ENCODE measurements around the gene CELA3A. TPM values are rescaled to one million over a fixed set of nuclear protein-coding genes. Genes with fewer than 3 reads are reported as not detected.

CELA3A gene, protein sequence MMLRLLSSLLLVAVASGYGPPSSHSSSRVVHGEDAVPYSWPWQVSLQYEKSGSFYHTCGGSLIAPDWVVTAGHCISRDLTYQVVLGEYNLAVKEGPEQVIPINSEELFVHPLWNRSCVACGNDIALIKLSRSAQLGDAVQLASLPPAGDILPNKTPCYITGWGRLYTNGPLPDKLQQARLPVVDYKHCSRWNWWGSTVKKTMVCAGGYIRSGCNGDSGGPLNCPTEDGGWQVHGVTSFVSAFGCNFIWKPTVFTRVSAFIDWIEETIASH
- total RNA-seq: not detected in 2 replicates

DNA sequence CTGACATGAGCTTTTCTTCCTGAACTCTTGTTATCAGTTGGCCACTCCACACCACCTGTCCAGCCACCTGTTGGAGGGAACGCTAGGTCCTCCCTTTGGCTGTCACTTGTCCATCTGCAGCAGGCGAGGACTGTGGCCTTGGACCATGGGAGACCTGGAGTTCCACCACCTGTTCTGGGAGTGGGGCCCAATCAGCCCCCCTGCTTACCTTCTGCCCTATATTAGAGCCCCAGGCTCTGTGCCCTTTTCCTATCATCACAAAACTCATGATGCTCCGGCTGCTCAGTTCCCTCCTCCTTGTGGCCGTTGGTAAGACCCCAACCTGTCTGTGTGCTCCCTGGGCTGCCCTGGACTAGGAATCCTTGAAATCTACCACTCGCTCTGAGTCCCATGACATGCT is at the start of gene CELA3A:
CELA3A (plus strand) TSS at position 249 of the 400 bp plus-strand sequence; CDS start at position 267, 18 bp downstream.

DNA sequence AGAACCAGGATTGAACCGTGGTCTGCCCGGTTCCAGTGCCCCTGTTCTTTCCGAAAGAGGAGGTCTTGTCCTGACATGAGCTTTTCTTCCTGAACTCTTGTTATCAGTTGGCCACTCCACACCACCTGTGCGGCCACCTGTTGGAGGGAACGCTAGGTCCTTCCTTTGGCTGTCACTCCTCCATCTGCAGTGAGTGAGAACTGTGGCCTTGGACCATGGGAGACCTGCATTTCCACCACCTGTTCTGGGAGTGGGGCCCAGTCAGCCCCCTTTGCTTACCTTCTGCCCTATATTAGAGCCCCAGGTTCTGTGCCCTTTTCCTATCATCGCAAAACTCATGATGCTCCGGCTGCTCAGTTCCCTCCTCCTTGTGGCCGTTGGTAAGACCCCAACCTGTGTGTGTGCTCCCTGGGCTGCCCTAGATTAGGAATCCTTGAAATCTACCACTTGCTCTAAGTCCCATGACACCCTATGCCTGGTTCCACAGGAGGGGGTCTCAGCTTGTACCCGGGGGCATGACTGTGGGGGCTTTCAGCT is 24.7 kb upstream of the CELA3A start, which contains the start of gene CELA3B:
CELA3B (plus strand) TSS at position 320 of the 537 bp plus-strand sequence; CDS start at position 338, 18 bp downstream.

DNA sequence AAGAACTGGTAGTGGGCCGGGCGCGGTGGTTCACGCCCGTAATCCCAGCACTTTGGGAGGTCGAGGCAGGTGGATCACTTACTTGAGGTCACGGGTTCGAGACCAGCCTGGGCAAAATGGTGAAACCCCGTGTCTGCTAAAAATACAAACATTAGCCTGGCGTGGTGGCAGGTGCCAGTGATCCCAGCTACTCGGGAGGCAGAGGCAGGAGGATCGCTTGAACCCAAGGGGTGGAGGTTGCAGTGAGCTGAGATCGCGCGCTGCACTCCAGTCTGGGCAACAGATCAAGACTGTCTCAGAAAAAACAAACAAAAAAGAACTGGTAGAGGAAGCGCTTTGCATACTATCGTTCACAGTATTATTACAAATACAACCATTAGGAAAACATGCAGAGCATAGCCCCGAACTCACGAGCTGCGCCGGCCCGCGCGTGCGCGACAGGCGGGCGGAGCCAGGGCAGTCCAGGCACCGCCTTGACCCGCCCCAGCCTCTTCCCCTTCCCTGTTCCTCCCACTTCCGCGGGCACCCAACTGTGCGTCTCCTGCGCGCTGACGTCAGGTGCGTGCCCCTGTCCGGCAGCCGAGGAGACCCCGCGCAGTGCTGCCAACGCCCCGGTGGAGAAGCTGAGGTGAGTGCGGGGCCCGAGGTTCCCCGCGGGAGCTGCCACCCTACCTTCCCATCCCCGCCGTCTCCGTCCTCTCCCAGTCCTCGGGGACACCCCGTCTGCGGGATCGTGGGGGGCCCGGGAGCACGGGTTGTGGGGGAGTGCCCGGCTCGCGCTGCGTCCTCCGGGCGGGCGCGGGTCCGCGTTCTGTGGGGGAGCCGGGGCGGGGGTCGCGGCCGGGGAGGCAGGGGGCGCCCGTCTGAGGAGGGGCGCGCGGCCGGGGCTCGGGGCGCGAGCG is 50.9 kb downstream of the CELA3A start, which contains the start of gene CDC42:
CDC42 (plus strand) TSS at position 595 of the 902 bp plus-strand sequence. CDS start 25,770 bp downstream, outside the sequence.

Small RNA genes lying within 50 kb of the gene (small RNA-seq; reads per million reads assigned to genes)
- gene RN7SL186P (ENCODE audit: low replicate concordance) (not detected), gene RN7SL386P (ENCODE audit: low replicate concordance) (not detected), gene RNU6-1022P (ENCODE audit: low replicate concordance) (not detected), gene RNU6-776P (ENCODE audit: low replicate concordance) (not detected)

Other genes with a start within 250 kb of the CELA3A start
- 38.8 and 48.1 TPM in 2 replicates for gene USP48, start 218.5 kb upstream of the CELA3A start, total RNA-seq
- gene LDLRAD2, start 189.4 kb upstream of the CELA3A start, total RNA-seq: under 0.01 TPM in 1 of 2 replicates, not detected in the other
- gene HSPG2, start 64.3 kb upstream of the CELA3A start, total RNA-seq: 173 and 204 TPM in 2 replicates
- gene CELA3B, start 24.6 kb upstream of the CELA3A start, total RNA-seq: not detected in 2 replicates
- 353 and 656 TPM in 2 replicates for gene CDC42, start 51.1 kb downstream of the CELA3A start, total RNA-seq
- 0.14 and 0.22 TPM in 2 replicates for gene WNT4, start 141.4 kb downstream of the CELA3A start, total RNA-seq

Measured in placental pericyte (primary cell).